Peyer's patch (tissue), 4 donors: Measurements from ENCODE around the gene ZNF311. TPM values are rescaled to one million over a fixed set of nuclear protein-coding genes. Genes with fewer than 3 reads are reported as not detected.

Experiments used
- DNase-seq, 3 donors: peaks; one replicate each; pipeline ENCODE4 v3.0.0-alpha.2; 2017 to 2019
- H3K27ac ChIP-seq, 4 donors: fragments of 200-600 bp; sonication (generic); one replicate each; pipeline ENCODE4 v1.5.1; 2016 to 2019
- H3K27me3 ChIP-seq, 2 donors: fragments of 200-600 bp; sonication (generic); one replicate each; pipeline ENCODE4 v1.5.1; 2019
- H3K36me3 ChIP-seq, 3 donors: fragments of 200-600 bp; sonication (generic); one replicate each; pipeline ENCODE4 v1.5.1; 2016 to 2019
- H3K4me1 ChIP-seq, 4 donors: fragments of 200-600 bp; sonication (generic); one replicate each; pipeline ENCODE4 v1.5.1; 2016 to 2019
- H3K4me3 ChIP-seq, 4 donors: fragments of 200-600 bp; sonication (generic); 1 replicate in 3 of 4; 2 replicates in 1 of 4; pipeline ENCODE4 v1.5.1; 2016 to 2019; ENCODE audit warnings: mild to moderate bottlenecking in 1 of 4
- H3K9me3 ChIP-seq, 4 donors: fragments of 200-600 bp; sonication (generic); one replicate each; pipeline ENCODE4 v1.5.1; 2016 to 2019; ENCODE audit warnings: mild to moderate bottlenecking in 1 of 4
- POLR2A ChIP-seq, 2 donors: fragments of 450-650 bp; IDR thresholded peaks; one replicate each; pipeline ENCODE4 v1.5.1; 2017; ENCODE audit warnings: antibody characterized with exemption in 2 of 2, mild to moderate bottlenecking in 2 of 2, moderate library complexity in 2 of 2
- total RNA-seq, 4 donors: library from RNA; depleted of rRNA; stranded (reverse); fragments of >200 nt; gene quantifications; one replicate each; pipeline ENCODE4 v1.1.0, GENCODE V29; 2016
- TF ChIP-seq, protein P1 (sequence below), 6 experiments: fragments of 450-650 bp in 4 of 6; fragments of 200-600 bp in 2 of 6; sonication (generic) in 1 of 6; IDR thresholded peaks; one replicate each; pipeline ENCODE4 v1.5.1; 2017 to 2019; ENCODE audit warnings: antibody characterized with exemption in 6 of 6, mild to moderate bottlenecking in 3 of 6, moderate library complexity in 1 of 6

ZNF311 gene
- 1 to 10 TPM in 3 of 4 donors, not detected in 1; 1.2 to 1.4 (median 1.3) TPM for total RNA-seq

DNA sequence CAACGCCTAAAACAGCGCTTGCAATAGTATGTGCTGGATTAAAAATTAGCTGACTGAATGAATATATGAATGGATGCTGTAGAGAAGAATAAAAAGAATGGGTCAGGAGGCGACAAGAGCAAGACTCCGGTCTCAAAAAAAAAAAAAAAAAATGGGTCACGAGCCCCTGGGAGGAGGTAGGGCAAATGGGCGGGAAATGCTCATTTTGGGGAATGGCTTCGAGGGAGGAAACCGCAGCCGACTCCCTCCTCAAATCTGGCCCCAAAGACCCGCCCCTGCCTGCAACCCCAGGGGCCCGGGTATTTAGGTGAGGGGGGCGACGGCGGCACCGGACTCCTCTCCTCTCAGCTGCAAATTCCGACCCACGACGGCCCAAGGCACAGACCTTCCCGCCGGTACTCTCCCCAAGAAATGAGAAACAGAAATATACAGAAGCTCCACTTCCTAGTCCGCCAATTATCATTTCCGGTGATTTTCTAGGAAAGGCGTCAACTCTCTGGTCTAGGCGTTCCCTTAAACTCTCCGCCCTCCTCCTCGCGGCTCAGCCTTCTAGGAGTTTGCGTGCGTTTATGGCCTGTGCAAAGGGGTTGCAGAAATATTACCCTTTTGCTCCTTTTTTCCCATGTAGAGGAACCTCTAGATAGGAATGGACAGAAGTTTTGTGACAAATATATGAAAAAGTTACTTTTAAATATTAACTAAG, at the start of gene ZNF311:
Gene ZNF311 (minus strand): TSS at position 133 of the 703 bp plus-strand sequence. CDS start 1,361 bp downstream, outside the sequence.
- Histone ChIP-seq H3K36me3 (no peaks in the 10 kb centered on the region), H3K4me1 (no peaks in the 10 kb centered on the region), H3K27ac (peak within 1 kb of the TSS in 3 of 4 donors; percentile 20 to 48 (median 29)), H3K9me3 (no peaks in the 10 kb centered on the region), H3K4me3 (peak within 1 kb of the TSS; percentile 29 to 61 (median 52)), H3K27me3 (no peaks in the 10 kb centered on the region)
- DNase-seq, result peak in 2 of 3 donors; percentile 53 to 68
- no peak for TF ChIP-seq POLR2A (IDR thresholded peaks at IDR 0.05)
- TF ChIP-seq, protein P1, sequence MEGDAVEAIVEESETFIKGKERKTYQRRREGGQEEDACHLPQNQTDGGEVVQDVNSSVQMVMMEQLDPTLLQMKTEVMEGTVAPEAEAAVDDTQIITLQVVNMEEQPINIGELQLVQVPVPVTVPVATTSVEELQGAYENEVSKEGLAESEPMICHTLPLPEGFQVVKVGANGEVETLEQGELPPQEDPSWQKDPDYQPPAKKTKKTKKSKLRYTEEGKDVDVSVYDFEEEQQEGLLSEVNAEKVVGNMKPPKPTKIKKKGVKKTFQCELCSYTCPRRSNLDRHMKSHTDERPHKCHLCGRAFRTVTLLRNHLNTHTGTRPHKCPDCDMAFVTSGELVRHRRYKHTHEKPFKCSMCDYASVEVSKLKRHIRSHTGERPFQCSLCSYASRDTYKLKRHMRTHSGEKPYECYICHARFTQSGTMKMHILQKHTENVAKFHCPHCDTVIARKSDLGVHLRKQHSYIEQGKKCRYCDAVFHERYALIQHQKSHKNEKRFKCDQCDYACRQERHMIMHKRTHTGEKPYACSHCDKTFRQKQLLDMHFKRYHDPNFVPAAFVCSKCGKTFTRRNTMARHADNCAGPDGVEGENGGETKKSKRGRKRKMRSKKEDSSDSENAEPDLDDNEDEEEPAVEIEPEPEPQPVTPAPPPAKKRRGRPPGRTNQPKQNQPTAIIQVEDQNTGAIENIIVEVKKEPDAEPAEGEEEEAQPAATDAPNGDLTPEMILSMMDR (IDR thresholded peaks at IDR 0.05), result no peak

DNA sequence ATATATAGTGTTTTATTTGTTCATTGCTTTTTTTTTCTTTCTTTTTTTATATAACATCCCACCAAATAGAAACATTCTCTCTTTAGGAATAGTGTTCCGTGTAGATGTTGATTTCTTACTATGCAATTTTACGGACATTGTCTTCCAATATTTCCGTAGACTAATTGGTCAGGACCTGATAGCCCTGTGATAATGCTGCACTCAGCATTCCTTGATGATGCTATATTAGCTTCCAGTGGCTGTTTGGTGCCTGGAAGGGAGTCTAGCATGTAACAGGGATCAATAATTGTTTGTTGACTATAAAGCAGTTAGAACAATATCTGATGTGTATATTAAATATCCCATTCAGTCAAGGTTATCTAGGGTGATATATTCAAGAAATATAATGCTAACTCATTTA, 46.6 kb upstream of the ZNF311 start:
- Histone ChIP-seq H3K27me3 (no peaks in the 10 kb centered on the region), H3K4me1 (no peaks in the 10 kb centered on the region), H3K9me3 (no peaks in the 10 kb centered on the region), H3K36me3 (no peaks in the 10 kb centered on the region), H3K27ac (no peak overlapping the region), H3K4me3 (no peak overlapping the region)
- no peak for DNase-seq
- TF ChIP-seq POLR2A (IDR thresholded peaks at IDR 0.05), result no peak

DNA sequence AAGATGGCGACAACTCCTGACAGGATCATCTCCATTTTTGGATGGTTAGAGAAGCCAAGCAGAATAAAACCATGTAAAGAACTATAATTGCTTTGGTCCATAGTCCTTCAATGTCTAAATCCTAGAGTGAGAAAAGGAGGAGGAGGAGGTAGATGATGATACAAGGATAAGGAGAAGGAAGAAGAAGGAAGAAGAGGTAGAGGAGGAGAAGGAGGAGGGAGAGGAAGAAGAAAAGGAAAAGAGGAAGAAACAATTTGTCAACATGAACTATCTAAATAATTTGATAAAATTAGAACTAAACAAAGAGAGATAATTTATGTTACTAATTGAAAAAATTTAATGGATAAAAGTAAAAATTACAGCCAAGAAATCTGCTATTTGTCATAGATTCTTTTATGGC, 40.0 kb upstream of the ZNF311 start, which contains the start of gene OR2W1:
Gene OR2W1 (minus strand): TSS at position 101 of the 400 bp plus-strand sequence. CDS start 0 bp downstream, at position 101.
- H3K4me3 ChIP-seq, result no peak within 1 kb of the TSS
- no peaks in the 10 kb centered on the region for H3K36me3 ChIP-seq
- no peak for DNase-seq
- no peaks in the 10 kb centered on the region for H3K27me3 ChIP-seq
- TF ChIP-seq, protein P1 (IDR thresholded peaks at IDR 0.05), result no peak
- TF ChIP-seq POLR2A (IDR thresholded peaks at IDR 0.05), result no peak
- H3K27ac ChIP-seq, result no peak within 1 kb of the TSS
- H3K4me1 ChIP-seq, result no peaks in the 10 kb centered on the region
- H3K9me3 ChIP-seq, result no peaks in the 10 kb centered on the region

DNA sequence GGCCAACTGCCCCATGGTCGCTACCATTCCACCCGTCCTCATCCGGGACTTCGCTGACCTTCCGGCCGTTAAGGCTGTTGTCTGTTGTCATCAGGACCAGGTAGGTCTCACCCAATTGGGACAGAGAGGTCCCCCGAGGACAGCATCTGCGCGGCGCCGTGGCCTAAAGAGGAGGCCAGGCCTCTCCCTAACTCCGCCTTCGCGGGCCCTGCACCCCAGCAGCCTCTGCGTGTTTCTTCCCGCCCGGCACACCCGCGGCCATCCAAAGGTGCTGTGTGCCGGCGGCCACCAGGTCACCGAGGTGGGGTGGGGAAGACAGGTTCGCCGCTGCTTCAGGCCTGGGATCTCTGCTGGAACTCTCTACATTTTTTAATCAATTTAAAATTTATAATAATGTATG, 30.8 kb upstream of the ZNF311 start:
- no peak for TF ChIP-seq POLR2A (IDR thresholded peaks at IDR 0.05)
- TF ChIP-seq, protein P1 (IDR thresholded peaks at IDR 0.05), result no peak
- no peak for DNase-seq
- no peak overlapping the region for H3K27ac ChIP-seq
- H3K4me1 ChIP-seq, result no peaks in the 10 kb centered on the region
- H3K27me3 ChIP-seq, result no peaks in the 10 kb centered on the region
- H3K4me3 ChIP-seq, result no peak overlapping the region
- no peaks in the 10 kb centered on the region for H3K36me3 ChIP-seq
- H3K9me3 ChIP-seq, result no peaks in the 10 kb centered on the region

DNA sequence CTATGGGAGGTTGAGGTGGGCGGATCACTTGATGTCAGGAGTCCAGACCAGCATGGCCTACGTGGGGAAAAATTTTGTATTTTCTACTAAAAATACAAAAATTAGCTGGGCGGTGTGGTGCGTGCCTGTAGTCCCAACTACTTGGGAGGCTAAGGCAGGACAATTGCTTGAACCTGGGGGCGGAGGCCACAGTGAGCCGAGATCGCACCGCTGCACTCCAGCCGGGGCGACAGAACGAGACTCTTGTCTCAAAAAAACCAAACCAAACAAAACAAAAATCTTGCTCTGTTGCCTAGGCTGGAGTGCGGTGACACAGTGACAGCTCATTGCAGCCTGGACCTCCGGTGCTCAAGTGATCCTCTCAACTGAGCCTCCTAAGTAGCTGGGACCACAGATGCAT, 23.7 kb upstream of the ZNF311 start:
- Histone ChIP-seq H3K27me3 (no peaks in the 10 kb centered on the region), H3K9me3 (no peaks in the 10 kb centered on the region), H3K4me1 (no peaks in the 10 kb centered on the region), H3K36me3 (no peaks in the 10 kb centered on the region), H3K27ac (no peak overlapping the region), H3K4me3 (no peak overlapping the region)
- DNase-seq, result no peak
- no peak for TF ChIP-seq POLR2A (IDR thresholded peaks at IDR 0.05)
- TF ChIP-seq, protein P1 (IDR thresholded peaks at IDR 0.05), result no peak

DNA sequence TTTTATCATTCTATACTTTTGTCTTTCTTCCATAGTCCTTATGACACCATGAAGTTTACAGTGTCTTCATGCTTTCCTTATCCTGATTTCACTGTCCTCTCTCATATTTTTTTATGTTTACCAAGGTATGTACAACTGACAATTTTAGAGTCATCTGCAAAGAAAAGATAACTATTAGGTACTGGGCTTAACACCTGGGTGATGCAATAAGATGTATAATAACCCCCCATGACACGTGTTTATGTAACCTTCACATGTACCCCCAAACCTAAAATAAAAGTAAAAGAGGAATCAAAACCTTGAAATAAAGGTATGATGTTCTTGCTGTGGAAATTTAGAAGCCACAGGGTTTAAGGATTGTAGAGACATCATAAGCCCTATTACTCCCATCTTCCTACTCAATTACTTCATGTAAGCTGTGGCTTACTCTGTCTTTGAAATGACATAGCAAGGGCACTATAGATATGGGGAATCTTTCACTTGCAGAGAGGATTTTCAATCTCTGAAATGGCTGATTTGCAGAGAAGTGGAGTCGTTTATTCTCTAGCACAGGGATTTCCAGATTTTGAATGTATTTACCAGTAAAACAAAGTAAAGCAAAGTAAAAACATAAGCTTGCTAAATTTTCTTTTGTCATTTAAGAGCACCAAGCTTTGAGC, 20.9 kb upstream of the ZNF311 start:
- DNase-seq, result no peak
- H3K27ac ChIP-seq, result no peak overlapping the region
- TF ChIP-seq, protein P1 (IDR thresholded peaks at IDR 0.05), result no peak
- no peak for TF ChIP-seq POLR2A (IDR thresholded peaks at IDR 0.05)
- no peak overlapping the region for H3K4me3 ChIP-seq
- no peaks in the 10 kb centered on the region for H3K27me3 ChIP-seq
- no peaks in the 10 kb centered on the region for H3K9me3 ChIP-seq
- no peaks in the 10 kb centered on the region for H3K4me1 ChIP-seq
- H3K36me3 ChIP-seq, result no peaks in the 10 kb centered on the region
